HL-60 (cell line): Measurements from ENCODE around the gene KCNK7.

Experiments used
- DNase-seq, 2 experiments: peaks; one replicate each; pipeline ENCODE4 v3.0.0-alpha.2; 2010 to 2020; ENCODE audit warnings: low read depth in 1 of 2, low spot score in 1 of 2
- H3K27ac ChIP-seq: fragments of 250-450 bp; sonication (Bioruptor Pico); replicated peaks from 2 replicates; pipeline ENCODE4 v1.5.1; 2020; ENCODE audit warnings: mild to moderate bottlenecking, moderate library complexity
- H3K27me3 ChIP-seq: fragments of 250-450 bp; sonication (Bioruptor Pico); 2 replicates; pipeline ENCODE4 v1.5.1; 2021; ENCODE audit warnings: mild to moderate bottlenecking, moderate library complexity; ENCODE audit not compliant: insufficient read depth, poor library complexity, severe bottlenecking
- H3K4me3 ChIP-seq: replicated peaks from 2 replicates; pipeline ENCODE4 v1.5.1; 2011; ENCODE audit warnings: mild to moderate bottlenecking, control low read depth, low read length; ENCODE audit not compliant: insufficient read depth
- CTCF ChIP-seq: IDR thresholded peaks from one replicate; pipeline ENCODE4 v1.5.1; 2011; ENCODE audit warnings: low read length, control low read depth, inconsistent platforms; ENCODE audit not compliant: insufficient read depth
- GABPA ChIP-seq: IDR thresholded peaks from 2 replicates; pipeline ENCODE4 v1.6.1; 2012; ENCODE audit warnings: low read depth
- POLR2AphosphoS5 ChIP-seq: IDR thresholded peaks from 2 replicates; pipeline ENCODE4 v1.6.1; 2012; ENCODE audit warnings: low read depth
- SPI1 ChIP-seq: IDR thresholded peaks from 2 replicates; pipeline ENCODE4 v1.6.1; 2012; ENCODE audit warnings: low read depth, mild to moderate bottlenecking, borderline replicate concordance
- TF ChIP-seq, protein P1 (sequence below): IDR thresholded peaks from 2 replicates; pipeline ENCODE4 v1.6.1; 2012; ENCODE audit warnings: low read depth; ENCODE audit not compliant: insufficient replicate concordance

KCNK7 gene

GRCh38 chr11:65634109-65634436 is 38.5 kb upstream of the KCNK7 start:
- H3K27me3 ChIP-seq = no peaks in the 10 kb centered on the region
- H3K4me3 ChIP-seq = no peak overlapping the region
- H3K27ac ChIP-seq = no peak overlapping the region
- no peak for TF ChIP-seq CTCF
- no peak for TF ChIP-seq GABPA
- TF ChIP-seq, protein P1, sequence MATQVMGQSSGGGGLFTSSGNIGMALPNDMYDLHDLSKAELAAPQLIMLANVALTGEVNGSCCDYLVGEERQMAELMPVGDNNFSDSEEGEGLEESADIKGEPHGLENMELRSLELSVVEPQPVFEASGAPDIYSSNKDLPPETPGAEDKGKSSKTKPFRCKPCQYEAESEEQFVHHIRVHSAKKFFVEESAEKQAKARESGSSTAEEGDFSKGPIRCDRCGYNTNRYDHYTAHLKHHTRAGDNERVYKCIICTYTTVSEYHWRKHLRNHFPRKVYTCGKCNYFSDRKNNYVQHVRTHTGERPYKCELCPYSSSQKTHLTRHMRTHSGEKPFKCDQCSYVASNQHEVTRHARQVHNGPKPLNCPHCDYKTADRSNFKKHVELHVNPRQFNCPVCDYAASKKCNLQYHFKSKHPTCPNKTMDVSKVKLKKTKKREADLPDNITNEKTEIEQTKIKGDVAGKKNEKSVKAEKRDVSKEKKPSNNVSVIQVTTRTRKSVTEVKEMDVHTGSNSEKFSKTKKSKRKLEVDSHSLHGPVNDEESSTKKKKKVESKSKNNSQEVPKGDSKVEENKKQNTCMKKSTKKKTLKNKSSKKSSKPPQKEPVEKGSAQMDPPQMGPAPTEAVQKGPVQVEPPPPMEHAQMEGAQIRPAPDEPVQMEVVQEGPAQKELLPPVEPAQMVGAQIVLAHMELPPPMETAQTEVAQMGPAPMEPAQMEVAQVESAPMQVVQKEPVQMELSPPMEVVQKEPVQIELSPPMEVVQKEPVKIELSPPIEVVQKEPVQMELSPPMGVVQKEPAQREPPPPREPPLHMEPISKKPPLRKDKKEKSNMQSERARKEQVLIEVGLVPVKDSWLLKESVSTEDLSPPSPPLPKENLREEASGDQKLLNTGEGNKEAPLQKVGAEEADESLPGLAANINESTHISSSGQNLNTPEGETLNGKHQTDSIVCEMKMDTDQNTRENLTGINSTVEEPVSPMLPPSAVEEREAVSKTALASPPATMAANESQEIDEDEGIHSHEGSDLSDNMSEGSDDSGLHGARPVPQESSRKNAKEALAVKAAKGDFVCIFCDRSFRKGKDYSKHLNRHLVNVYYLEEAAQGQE = no peak
- TF ChIP-seq SPI1 = no peak
- TF ChIP-seq POLR2AphosphoS5 = no peak
- no peak for DNase-seq

DNA sequence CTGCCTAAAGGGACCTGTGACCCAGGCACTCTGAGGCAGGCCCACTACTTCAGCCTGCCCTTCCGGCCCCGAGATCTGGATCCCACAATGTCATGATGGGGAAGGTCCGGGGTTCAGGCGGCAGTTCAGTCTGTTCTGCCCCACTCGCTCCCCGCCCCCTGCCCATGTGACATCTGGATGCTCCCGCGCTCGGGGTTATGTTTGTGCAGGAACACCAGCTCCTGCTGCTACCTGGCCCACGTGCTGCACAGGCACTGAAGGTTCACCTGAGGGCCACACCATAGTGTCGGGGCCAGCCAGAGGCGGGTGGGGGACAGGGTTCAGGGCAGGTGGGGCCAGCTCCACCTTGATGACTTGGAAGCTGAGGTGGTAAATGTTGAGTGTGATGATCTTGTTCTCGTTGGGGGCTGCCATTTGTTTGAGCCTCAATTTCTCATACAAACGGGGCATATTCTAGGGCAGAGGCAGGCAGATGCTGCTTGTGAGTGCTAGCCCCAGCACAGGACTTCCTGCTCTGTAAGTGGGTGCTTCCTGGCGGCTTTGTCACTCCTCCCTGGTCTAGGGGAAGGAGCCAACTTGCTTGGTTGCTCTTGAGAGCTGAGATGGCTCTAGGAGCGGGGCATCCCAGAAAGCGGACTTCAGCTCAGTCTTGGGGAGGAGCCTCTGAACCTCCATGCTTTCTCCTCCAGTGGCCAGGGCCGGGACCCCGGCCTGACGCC is 37.9 kb upstream of the KCNK7 start:
- H3K27ac ChIP-seq = no peak overlapping the region
- TF ChIP-seq GABPA = no peak
- no peak for DNase-seq
- H3K4me3 ChIP-seq = no peak overlapping the region
- H3K27me3 ChIP-seq = no peaks in the 10 kb centered on the region

GRCh38 chr11:65630215-65630614 is 34.6 kb upstream of the KCNK7 start:
- TF ChIP-seq CTCF = no peak
- TF ChIP-seq SPI1 = no peak
- TF ChIP-seq POLR2AphosphoS5 = no peak
- TF ChIP-seq GABPA = no peak
- TF ChIP-seq, protein P1 = no peak
- no peak for DNase-seq
- Histone ChIP-seq H3K4me3 (no peak overlapping the region), H3K27me3 (no peaks in the 10 kb centered on the region), H3K27ac (no peak overlapping the region)

GRCh38 chr11:65629579-65629978 is 34.0 kb upstream of the KCNK7 start:
- no peak for TF ChIP-seq CTCF
- TF ChIP-seq GABPA = no peak
- no peak for TF ChIP-seq SPI1
- TF ChIP-seq, protein P1 = no peak
- TF ChIP-seq POLR2AphosphoS5 = no peak
- no peak for DNase-seq
- Histone ChIP-seq H3K27ac (no peak overlapping the region), H3K27me3 (no peaks in the 10 kb centered on the region), H3K4me3 (no peak overlapping the region)
